ENCODE measurements around the gene CCDC27.

Gene CCDC27

GRCh38 chr1:3775490-3776230, 23.4 kb downstream of the CCDC27 start:
- H3K4me3 ChIP-seq (ENCODE audit: low read depth, low read length) = peak overlapping the region; percentile 30

GRCh38 chr1:3776231-3776961, 24.1 kb downstream of the CCDC27 start:
- H3K27me3 ChIP-seq (ENCODE audit: insufficient read depth, low read depth, severe bottlenecking) = no peaks in the 10 kb centered on the region
- peaks cover 30% of the 10 kb centered on the region for H3K36me3 ChIP-seq
- no peak overlapping the region for H3K4me3 ChIP-seq (ENCODE audit: low read depth, low read length)
- H3K9me3 ChIP-seq (ENCODE audit: severe bottlenecking) = no peaks in the 10 kb centered on the region
- TF ChIP-seq, protein P1, sequence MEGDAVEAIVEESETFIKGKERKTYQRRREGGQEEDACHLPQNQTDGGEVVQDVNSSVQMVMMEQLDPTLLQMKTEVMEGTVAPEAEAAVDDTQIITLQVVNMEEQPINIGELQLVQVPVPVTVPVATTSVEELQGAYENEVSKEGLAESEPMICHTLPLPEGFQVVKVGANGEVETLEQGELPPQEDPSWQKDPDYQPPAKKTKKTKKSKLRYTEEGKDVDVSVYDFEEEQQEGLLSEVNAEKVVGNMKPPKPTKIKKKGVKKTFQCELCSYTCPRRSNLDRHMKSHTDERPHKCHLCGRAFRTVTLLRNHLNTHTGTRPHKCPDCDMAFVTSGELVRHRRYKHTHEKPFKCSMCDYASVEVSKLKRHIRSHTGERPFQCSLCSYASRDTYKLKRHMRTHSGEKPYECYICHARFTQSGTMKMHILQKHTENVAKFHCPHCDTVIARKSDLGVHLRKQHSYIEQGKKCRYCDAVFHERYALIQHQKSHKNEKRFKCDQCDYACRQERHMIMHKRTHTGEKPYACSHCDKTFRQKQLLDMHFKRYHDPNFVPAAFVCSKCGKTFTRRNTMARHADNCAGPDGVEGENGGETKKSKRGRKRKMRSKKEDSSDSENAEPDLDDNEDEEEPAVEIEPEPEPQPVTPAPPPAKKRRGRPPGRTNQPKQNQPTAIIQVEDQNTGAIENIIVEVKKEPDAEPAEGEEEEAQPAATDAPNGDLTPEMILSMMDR (IDR thresholded peaks at IDR 0.05; ENCODE audit: low read depth, low read length) = no peak
- DNase-seq = no peak
- peak overlapping the region; percentile 46 for H3K27ac ChIP-seq

More at GRCh38 chr1:3775490-3776230, 23.4 kb downstream of the CCDC27 start:
- Histone ChIP-seq H3K27me3 (ENCODE audit: insufficient read depth, low read depth, severe bottlenecking) (no peaks in the 10 kb centered on the region), H3K9me3 (ENCODE audit: severe bottlenecking) (no peaks in the 10 kb centered on the region), H3K36me3 (peaks cover 24% of the 10 kb centered on the region), H3K27ac (peak overlapping the region; percentile 46)
- TF ChIP-seq, protein P1 (IDR thresholded peaks at IDR 0.05; ENCODE audit: low read depth, low read length) = peak; percentile 79
- peak; percentile 85 for DNase-seq

DNA sequence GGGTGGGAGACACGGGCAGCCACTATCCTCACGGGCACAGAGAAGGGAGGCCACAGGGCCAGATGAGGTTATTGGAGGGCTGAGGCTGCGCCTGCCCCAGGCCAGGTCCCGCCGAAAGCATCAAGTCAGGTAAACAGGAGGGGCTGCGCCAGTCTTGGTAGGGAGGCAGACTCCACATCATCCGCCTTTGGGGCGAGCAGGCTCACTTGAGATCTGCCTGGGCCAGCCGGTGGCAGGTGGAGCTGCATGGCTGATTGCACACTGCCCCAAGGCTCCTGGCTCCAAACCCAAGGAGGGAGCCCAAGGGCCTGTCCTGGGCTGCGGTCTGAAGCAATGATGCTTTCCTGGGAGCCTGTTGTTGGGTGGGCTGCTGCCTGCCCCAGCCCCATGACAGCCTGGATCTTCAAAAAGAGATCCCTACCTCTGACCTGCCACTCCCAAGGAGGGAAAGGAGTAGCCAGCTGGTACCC, 24.9 kb downstream of the CCDC27 start:
- no peaks in the 10 kb centered on the region for H3K9me3 ChIP-seq (ENCODE audit: severe bottlenecking)
- TF ChIP-seq, protein P1 (IDR thresholded peaks at IDR 0.05; ENCODE audit: low read depth, low read length) = no peak
- no peak overlapping the region for H3K27ac ChIP-seq
- H3K36me3 ChIP-seq = peaks cover 37% of the 10 kb centered on the region
- no peak for DNase-seq
- no peak overlapping the region for H3K4me3 ChIP-seq (ENCODE audit: low read depth, low read length)
- H3K27me3 ChIP-seq (ENCODE audit: insufficient read depth, low read depth, severe bottlenecking) = no peaks in the 10 kb centered on the region

DNA sequence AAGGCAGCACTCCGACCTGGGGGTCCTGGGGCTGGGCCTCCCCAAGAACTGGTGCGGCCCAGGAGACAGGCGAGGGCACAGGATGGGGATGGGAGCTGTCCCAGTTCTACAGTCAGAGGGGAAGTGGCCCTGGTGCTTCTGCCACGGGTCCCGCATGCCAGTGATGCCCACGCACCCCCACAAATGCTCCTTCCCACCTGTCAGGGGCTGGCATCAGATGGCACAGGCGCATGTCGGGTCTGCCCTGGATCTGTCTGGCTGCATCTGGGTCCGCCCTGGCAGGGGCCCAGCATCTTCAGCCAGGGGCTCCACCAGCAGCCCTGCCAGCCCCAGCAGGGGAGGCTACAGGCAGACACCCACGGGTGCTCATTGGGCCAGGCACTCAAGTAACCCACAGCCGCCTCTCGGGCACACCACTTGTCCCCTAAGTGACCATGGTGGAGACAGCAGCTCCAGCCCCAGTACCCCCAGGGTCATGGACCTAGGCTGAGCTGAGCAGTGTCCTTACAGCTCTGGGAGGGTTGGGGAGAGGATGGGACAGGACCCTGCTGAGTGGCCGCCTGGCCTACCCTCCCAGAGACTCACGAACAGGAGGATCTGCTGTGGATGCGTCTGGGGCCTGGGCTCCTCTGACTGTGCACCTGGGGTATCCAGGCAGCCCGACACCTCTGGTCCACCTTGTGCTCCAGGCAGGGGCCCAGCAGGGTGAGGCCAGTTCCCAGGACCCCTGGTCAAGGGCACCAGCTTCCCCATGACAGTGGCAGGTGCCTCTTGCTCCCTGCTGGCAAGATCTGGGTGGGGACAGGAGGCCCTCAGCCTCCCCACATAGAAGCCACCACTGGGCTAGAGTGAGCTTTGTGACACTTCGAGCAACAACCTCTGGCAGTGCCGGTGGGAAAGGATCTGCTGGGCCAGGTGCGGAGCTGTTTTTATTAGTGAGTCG, 25.7 kb downstream of the CCDC27 start:
- Histone ChIP-seq H3K27ac (no peak overlapping the region), H3K27me3 (ENCODE audit: insufficient read depth, low read depth, severe bottlenecking) (no peaks in the 10 kb centered on the region), H3K9me3 (ENCODE audit: severe bottlenecking) (no peaks in the 10 kb centered on the region), H3K4me3 (ENCODE audit: low read depth, low read length) (no peak overlapping the region), H3K36me3 (peaks cover 45% of the 10 kb centered on the region)
- no peak for DNase-seq
- TF ChIP-seq, protein P1 (IDR thresholded peaks at IDR 0.05; ENCODE audit: low read depth, low read length) = no peak

- TF ChIP-seq, protein P1 (IDR thresholded peaks at IDR 0.05; ENCODE audit: low read depth, low read length) = no peak
- Histone ChIP-seq H3K4me3 (ENCODE audit: low read depth, low read length) (no peak overlapping the region), H3K36me3 (peaks cover 51% of the 10 kb centered on the region), H3K27ac (no peak overlapping the region), H3K9me3 (ENCODE audit: severe bottlenecking) (no peaks in the 10 kb centered on the region), H3K27me3 (ENCODE audit: insufficient read depth, low read depth, severe bottlenecking) (no peaks in the 10 kb centered on the region)
- DNase-seq = no peak
Observed at GRCh38 chr1:3778590-3779264, 26.5 kb downstream of the CCDC27 start.
